Thymus (tissue), 11 donors: Measurements from ENCODE around the gene CMSS1. TPM values are rescaled to one million over a fixed set of nuclear protein-coding genes. Genes with fewer than 3 reads are reported as not detected.

ENCODE experiments used
- DNase-seq, 9 donors: peaks; one replicate each; pipeline ENCODE4 v3.0.0-alpha.2; 2013; ENCODE audit warnings: low spot score in 9 of 9, low read depth in 6 of 9, missing footprints in 1 of 9
- H3K27ac ChIP-seq, 2 donors: one replicate each; pipeline ENCODE4 v1.5.1; 2013; ENCODE audit warnings: control low read depth in 1 of 2, low read depth in 1 of 2, low read length in 1 of 2, mild to moderate bottlenecking in 1 of 2, moderate library complexity in 1 of 2
- H3K27me3 ChIP-seq, 2 donors: one replicate each; pipeline ENCODE4 v1.5.1; 2013; ENCODE audit warnings: low read length in 1 of 2; ENCODE audit not compliant: control insufficient read depth in 2 of 2, insufficient read depth in 1 of 2
- H3K36me3 ChIP-seq, 2 donors: one replicate each; pipeline ENCODE4 v1.5.1; 2013; ENCODE audit warnings: low read length in 1 of 2, mild to moderate bottlenecking in 1 of 2, moderate library complexity in 1 of 2; ENCODE audit not compliant: control insufficient read depth in 2 of 2, insufficient read depth in 2 of 2
- H3K4me1 ChIP-seq, 2 donors: one replicate each; pipeline ENCODE4 v1.5.1; 2013; ENCODE audit warnings: low read length in 2 of 2; ENCODE audit not compliant: control insufficient read depth in 2 of 2, insufficient read depth in 2 of 2
- H3K4me3 ChIP-seq, 2 donors: one replicate each; pipeline ENCODE4 v1.5.1; 2013; ENCODE audit warnings: low read length in 2 of 2, control low read depth in 1 of 2, mild to moderate bottlenecking in 1 of 2
- H3K9me3 ChIP-seq, 2 donors: one replicate each; pipeline ENCODE4 v1.5.1; 2013; ENCODE audit warnings: low read length in 1 of 2, mild to moderate bottlenecking in 1 of 2; ENCODE audit not compliant: control insufficient read depth in 2 of 2, insufficient read depth in 1 of 2
- WGBS: extraction: QIAGEN DNeasy Blood & Tissue Kit; methylation state at CpG from one replicate; pipeline ENCODE4 v1.1.7; 2013; 5-methylcytosine and 5-hydroxymethylcytosine counted together
- polyA plus RNA-seq: library from polyadenylated mRNA; stranded (reverse); fragments of 200-250 nt; gene quantifications from one replicate; pipeline ENCODE4 v1.2.3, GENCODE V29; 2013
- total RNA-seq: library from RNA; stranded (reverse); fragments of 120-200 nt; gene quantifications from one replicate; pipeline ENCODE4 v1.2.4, GENCODE V29; 2013
- donor health status: healthy.

CMSS1 gene
- total and polyA plus RNA-seq, 2 donors = 27.3 to 39.0 TPM

- H3K4me1 ChIP-seq = no peaks in the 10 kb centered on the region
- 91% methylated on average over 1 of the region's 1 CpG for WGBS
- no peak overlapping the region for H3K27ac ChIP-seq
- H3K4me3 ChIP-seq = no peak overlapping the region
- no peak for DNase-seq
- H3K36me3 ChIP-seq = no peaks in the 10 kb centered on the region
- H3K9me3 ChIP-seq = no peaks in the 10 kb centered on the region
- no peaks in the 10 kb centered on the region for H3K27me3 ChIP-seq
Observed at GRCh38 chr3:99865321-99865720, 47.7 kb downstream of the CMSS1 start.

DNA sequence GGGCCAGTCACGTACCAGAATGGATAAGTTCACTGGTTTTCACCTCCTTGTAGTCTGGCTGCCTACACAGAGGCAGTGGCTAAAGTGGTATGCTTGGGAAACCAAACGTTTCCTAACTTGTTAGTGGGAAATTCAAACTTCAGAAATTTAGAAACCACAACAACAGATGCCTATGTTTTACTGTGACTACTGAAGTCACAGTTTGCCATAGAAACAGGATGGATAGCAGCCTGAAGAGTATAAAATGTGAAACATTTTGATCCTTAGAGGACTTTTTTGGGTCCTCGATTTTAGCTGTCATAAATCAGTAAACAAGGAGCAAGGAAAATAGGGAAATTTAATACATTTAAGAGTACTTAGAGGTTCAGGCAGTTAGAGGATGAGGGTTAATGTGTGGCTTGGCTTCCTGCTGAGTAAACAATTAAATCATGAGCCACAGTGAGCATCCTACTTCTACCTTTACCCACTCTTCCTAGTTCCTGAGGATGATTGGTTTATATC is 48.6 kb downstream of the CMSS1 start:
- no peaks in the 10 kb centered on the region for H3K36me3 ChIP-seq
- H3K27me3 ChIP-seq = no peaks in the 10 kb centered on the region
- 8% methylated on average over 3 of the region's 3 CpGs for WGBS
- no peaks in the 10 kb centered on the region for H3K4me1 ChIP-seq
- no peak overlapping the region for H3K4me3 ChIP-seq
- H3K27ac ChIP-seq = no peak overlapping the region
- DNase-seq = peak in 1 of 9 donors; percentile 41
- no peaks in the 10 kb centered on the region for H3K9me3 ChIP-seq

GRCh38 chr3:99867594-99868310 is 50.1 kb downstream of the CMSS1 start:
- Histone ChIP-seq H3K27me3 (no peaks in the 10 kb centered on the region), H3K36me3 (no peaks in the 10 kb centered on the region), H3K4me1 (no peaks in the 10 kb centered on the region), H3K4me3 (no peak overlapping the region), H3K27ac (no peak overlapping the region), H3K9me3 (no peaks in the 10 kb centered on the region)
- DNase-seq = no peak
- 90% methylated on average over 3 of the region's 3 CpGs for WGBS

- Histone ChIP-seq H3K4me3 (no peak overlapping the region), H3K4me1 (no peaks in the 10 kb centered on the region), H3K27ac (no peak overlapping the region)
Observed at GRCh38 chr3:99868311-99868646, 50.6 kb downstream of the CMSS1 start.

DNA sequence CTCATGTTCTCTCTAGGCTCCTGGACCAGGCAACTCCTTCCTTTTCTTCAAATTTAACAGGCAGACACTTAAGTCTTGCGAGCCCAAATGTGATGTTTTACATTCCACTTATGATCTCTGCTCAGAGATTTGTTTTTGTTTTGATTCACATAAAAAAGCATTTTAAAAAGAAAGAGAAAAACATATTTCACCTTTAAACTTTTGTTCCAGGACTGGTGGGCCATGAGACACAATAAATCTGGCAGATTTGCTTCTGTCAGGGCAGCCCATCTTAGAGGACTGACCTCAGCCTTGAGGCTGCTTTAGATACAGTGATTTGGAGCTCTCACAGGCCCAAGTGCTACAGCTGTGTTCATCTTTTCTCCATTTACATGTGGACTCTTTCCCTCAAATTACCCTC is 52.0 kb downstream of the CMSS1 start:
- no peak overlapping the region for H3K27ac ChIP-seq
- H3K4me3 ChIP-seq = no peak overlapping the region
- H3K36me3 ChIP-seq = no peaks in the 10 kb centered on the region
- DNase-seq = no peak
- H3K9me3 ChIP-seq = no peaks in the 10 kb centered on the region
- H3K4me1 ChIP-seq = no peaks in the 10 kb centered on the region
- WGBS = 95% methylated on average over 1 of the region's 1 CpG
- peaks cover 3 to 5% of the 10 kb centered on the region in 2 donors for H3K27me3 ChIP-seq

More at GRCh38 chr3:99868311-99868646, 50.6 kb downstream of the CMSS1 start:
- WGBS = 29% methylated on average over 1 of the region's 1 CpG
- no peaks in the 10 kb centered on the region for H3K36me3 ChIP-seq
- no peak for DNase-seq
- H3K27me3 ChIP-seq = no peaks in the 10 kb centered on the region
- H3K9me3 ChIP-seq = no peaks in the 10 kb centered on the region

DNA sequence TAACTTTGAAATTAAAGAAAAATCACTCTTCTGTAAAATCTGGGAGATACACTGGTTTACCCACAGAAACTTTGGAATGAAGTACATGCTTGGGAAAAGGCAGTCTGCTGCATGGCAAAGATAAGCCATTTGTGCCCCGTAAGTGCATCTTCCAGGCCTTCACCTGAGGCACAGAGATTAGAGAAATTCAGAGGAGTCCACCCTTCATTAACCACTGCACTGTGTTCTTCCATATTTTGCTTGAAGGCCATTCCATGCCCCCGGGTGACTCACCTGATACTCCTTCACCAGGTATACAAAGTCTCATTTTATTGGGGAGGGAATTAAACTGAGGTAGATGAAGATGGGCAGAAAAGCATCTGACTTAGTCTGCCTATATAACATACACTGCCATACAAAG is 53.0 kb downstream of the CMSS1 start:
- no peak overlapping the region for H3K27ac ChIP-seq
- no peak for DNase-seq
- no peaks in the 10 kb centered on the region for H3K36me3 ChIP-seq
- H3K27me3 ChIP-seq = peaks cover 7 to 16% of the 10 kb centered on the region in 2 donors
- H3K9me3 ChIP-seq = no peaks in the 10 kb centered on the region
- no peak overlapping the region for H3K4me3 ChIP-seq
- H3K4me1 ChIP-seq = peaks cover 3% of the 10 kb centered on the region in 2 donors
- WGBS = 98% methylated on average over 2 of the region's 2 CpGs

DNA sequence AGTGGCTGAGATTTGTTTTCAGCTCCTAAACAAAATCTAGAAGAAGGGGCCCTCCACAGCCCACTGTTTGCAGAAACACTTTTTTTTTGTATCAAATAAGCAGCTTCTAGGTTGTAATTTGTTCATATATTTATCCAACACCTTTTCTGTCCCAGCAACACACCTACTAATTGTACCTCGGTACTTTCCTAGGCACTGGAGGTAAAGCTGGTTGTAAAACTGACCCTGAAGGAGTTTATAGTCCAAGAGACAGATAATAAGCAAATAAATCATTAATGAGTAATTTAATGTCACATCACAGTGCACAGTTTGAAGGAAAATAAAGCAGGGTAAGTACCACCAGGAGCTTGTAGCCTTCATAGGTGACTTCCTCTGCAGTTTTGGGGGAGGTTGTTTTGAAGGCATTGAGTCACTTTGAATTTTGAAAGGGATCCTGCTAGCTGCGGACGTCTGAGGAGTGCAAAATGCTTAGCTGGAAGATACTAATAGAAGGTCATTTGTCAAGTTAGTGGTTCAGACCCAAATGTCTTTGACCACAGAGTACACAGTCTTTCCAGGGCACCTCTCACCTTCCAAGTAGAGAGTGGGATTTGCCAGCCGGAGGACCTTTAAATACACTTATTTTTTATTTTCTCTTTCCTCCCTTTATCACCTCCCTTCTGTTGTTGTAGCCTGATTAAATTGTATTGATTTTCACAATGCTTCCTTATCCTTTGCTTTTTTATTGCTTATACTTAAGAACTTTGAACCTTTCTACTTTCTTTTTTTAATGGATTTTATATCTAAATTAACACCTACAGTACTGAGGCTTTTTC is 53.8 kb downstream of the CMSS1 start:
- H3K4me3 ChIP-seq = no peak overlapping the region
- no peaks in the 10 kb centered on the region for H3K9me3 ChIP-seq
- no peak for DNase-seq
- H3K27me3 ChIP-seq = peaks cover 14 to 22% of the 10 kb centered on the region in 2 donors
- 85% methylated on average over 4 of the region's 4 CpGs for WGBS
- H3K36me3 ChIP-seq = no peaks in the 10 kb centered on the region
- H3K4me1 ChIP-seq = peaks cover 7 to 8% of the 10 kb centered on the region in 2 donors
- H3K27ac ChIP-seq = peak overlapping the region in 1 of 2 donors; percentile 42

GRCh38 chr3:99872923-99873254 is 55.2 kb downstream of the CMSS1 start:
- no peaks in the 10 kb centered on the region for H3K36me3 ChIP-seq
- H3K9me3 ChIP-seq = no peaks in the 10 kb centered on the region
- H3K4me3 ChIP-seq = no peak overlapping the region
- no peak for DNase-seq
- peaks cover 20 to 24% of the 10 kb centered on the region in 2 donors for H3K27me3 ChIP-seq
- H3K4me1 ChIP-seq = peaks cover 7 to 8% of the 10 kb centered on the region in 2 donors
- H3K27ac ChIP-seq = no peak overlapping the region
